Effector memory CD8-positive, alpha-beta T cell (primary cell): ENCODE measurements around the gene ZFHX3.
A peak's percentile ranks its signal among the peaks of the same experiment; 100 is the strongest.

Experiments used
- ATAC-seq: fragments of 150-1000 bp; cut with Tn5 transposase; replicated peaks from 2 replicates; pipeline ENCODE4 v1.10.0; 2021; ENCODE audit warnings: mild to moderate bottlenecking, moderate library complexity
- DNase-seq, 3 experiments: peaks; one replicate each; pipeline ENCODE4 v3.0.0; 2021
- H3K27ac Mint-ChIP-seq, 2 donors: one replicate each; pipeline ENCODE4 v1.8.0; 2022; ENCODE audit warnings: mild to moderate bottlenecking in 2 of 2, mixed read lengths in 2 of 2, moderate library complexity in 2 of 2
- H3K27me3 Mint-ChIP-seq, 2 donors: one replicate each; pipeline ENCODE4 v1.8.0; 2022; ENCODE audit warnings: mixed read lengths in 2 of 2
- H3K36me3 Mint-ChIP-seq: one replicate; pipeline ENCODE4 v1.8.0; 2022; ENCODE audit warnings: mild to moderate bottlenecking, moderate library complexity, mixed read lengths; ENCODE audit not compliant: insufficient read depth
- H3K4me1 Mint-ChIP-seq, 2 donors: one replicate each; pipeline ENCODE4 v1.8.0; 2022; ENCODE audit warnings: low read depth in 2 of 2, mixed read lengths in 2 of 2
- H3K4me3 Mint-ChIP-seq, 2 donors: one replicate each; pipeline ENCODE4 v1.8.0; 2022; ENCODE audit warnings: mild to moderate bottlenecking in 2 of 2, mixed read lengths in 2 of 2, moderate library complexity in 2 of 2
- H3K9me3 Mint-ChIP-seq, 2 donors: one replicate each; pipeline ENCODE4 v1.8.0; 2022; ENCODE audit warnings: mixed read lengths in 2 of 2

The ZFHX3 gene

GRCh38 chr16:73054813-73055482 is 7.0 kb upstream of the ZFHX3 start:
- no peak overlapping the region for H3K27ac Mint-ChIP-seq

GRCh38 chr16:73054498-73054812 is 6.5 kb upstream of the ZFHX3 start:
- Mint-ChIP-seq H3K4me1 (peaks cover 5 to 11% of the 10 kb centered on the region in 2 donors), H3K36me3 (peaks cover 6% of the 10 kb centered on the region), H3K27ac (no peak overlapping the region), H3K9me3 (no peaks in the 10 kb centered on the region), H3K27me3 (peaks cover 9 to 42% of the 10 kb centered on the region in 2 donors), H3K4me3 (no peak overlapping the region)
- DNase-seq = no peak
- ATAC-seq = no peak

More at GRCh38 chr16:73054813-73055482, 7.0 kb upstream of the ZFHX3 start:
- peaks cover 14 to 47% of the 10 kb centered on the region in 2 donors for H3K27me3 Mint-ChIP-seq
- no peak for DNase-seq
- H3K9me3 Mint-ChIP-seq = no peaks in the 10 kb centered on the region
- peaks cover 5 to 14% of the 10 kb centered on the region in 2 donors for H3K4me1 Mint-ChIP-seq
- ATAC-seq = no peak
- H3K36me3 Mint-ChIP-seq = peaks cover 6% of the 10 kb centered on the region
- H3K4me3 Mint-ChIP-seq = no peak overlapping the region

GRCh38 chr16:73054125-73054484 is 6.2 kb upstream of the ZFHX3 start:
- no peak for ATAC-seq
- no peaks in the 10 kb centered on the region for H3K9me3 Mint-ChIP-seq
- peaks cover 5 to 7% of the 10 kb centered on the region in 2 donors for H3K4me1 Mint-ChIP-seq
- no peak overlapping the region for H3K4me3 Mint-ChIP-seq
- no peak overlapping the region for H3K27ac Mint-ChIP-seq
- H3K27me3 Mint-ChIP-seq = peaks cover 9 to 39% of the 10 kb centered on the region in 2 donors
- no peak for DNase-seq
- peaks cover 3% of the 10 kb centered on the region for H3K36me3 Mint-ChIP-seq

GRCh38 chr16:73053364-73054124 is 5.6 kb upstream of the ZFHX3 start:
- no peak for DNase-seq
- Mint-ChIP-seq H3K9me3 (no peaks in the 10 kb centered on the region), H3K27me3 (peaks cover 10 to 41% of the 10 kb centered on the region in 2 donors), H3K27ac (no peak overlapping the region), H3K4me3 (no peak overlapping the region), H3K4me1 (peaks cover 3 to 5% of the 10 kb centered on the region in 2 donors), H3K36me3 (no peaks in the 10 kb centered on the region)
- no peak for ATAC-seq

- peaks cover 13 to 43% of the 10 kb centered on the region in 2 donors for H3K27me3 Mint-ChIP-seq
- no peaks in the 10 kb centered on the region for H3K36me3 Mint-ChIP-seq
- H3K4me1 Mint-ChIP-seq = peaks cover 3 to 5% of the 10 kb centered on the region in 2 donors
- DNase-seq = no peak
- ATAC-seq = no peak
- H3K4me3 Mint-ChIP-seq = no peak overlapping the region
- H3K27ac Mint-ChIP-seq = no peak overlapping the region
- H3K9me3 Mint-ChIP-seq = no peaks in the 10 kb centered on the region
Observed at GRCh38 chr16:73053038-73053363, 5.1 kb upstream of the ZFHX3 start.

- H3K4me3 Mint-ChIP-seq = no peak overlapping the region
- H3K9me3 Mint-ChIP-seq = no peaks in the 10 kb centered on the region
- no peak for ATAC-seq
- DNase-seq = no peak
- H3K4me1 Mint-ChIP-seq = peaks cover 3 to 5% of the 10 kb centered on the region in 2 donors
- H3K27ac Mint-ChIP-seq = no peak overlapping the region
- H3K27me3 Mint-ChIP-seq = peaks cover 14 to 43% of the 10 kb centered on the region in 2 donors
- H3K36me3 Mint-ChIP-seq = no peaks in the 10 kb centered on the region
Observed at GRCh38 chr16:73052576-73052975, 4.6 kb upstream of the ZFHX3 start.

- Mint-ChIP-seq H3K27me3 (peaks cover 20 to 43% of the 10 kb centered on the region in 2 donors), H3K4me1 (no peaks in the 10 kb centered on the region), H3K4me3 (no peak overlapping the region), H3K27ac (no peak overlapping the region), H3K9me3 (no peaks in the 10 kb centered on the region), H3K36me3 (no peaks in the 10 kb centered on the region)
- no peak for ATAC-seq
- no peak for DNase-seq
Observed at GRCh38 chr16:73051961-73052360, 4.0 kb upstream of the ZFHX3 start.

GRCh38 chr16:73051226-73051625 is 3.3 kb upstream of the ZFHX3 start:
- Mint-ChIP-seq H3K4me3 (no peak overlapping the region), H3K9me3 (no peaks in the 10 kb centered on the region), H3K36me3 (no peaks in the 10 kb centered on the region), H3K4me1 (no peaks in the 10 kb centered on the region), H3K27ac (no peak overlapping the region), H3K27me3 (peaks cover 28 to 39% of the 10 kb centered on the region in 2 donors)
- ATAC-seq (no peak), DNase-seq (no peak)

- DNase-seq (no peak), ATAC-seq (no peak)
- H3K27me3 Mint-ChIP-seq = peaks cover 31 to 33% of the 10 kb centered on the region in 2 donors
- no peaks in the 10 kb centered on the region for H3K4me1 Mint-ChIP-seq
- H3K36me3 Mint-ChIP-seq = no peaks in the 10 kb centered on the region
- no peaks in the 10 kb centered on the region for H3K9me3 Mint-ChIP-seq
- H3K27ac Mint-ChIP-seq = no peak overlapping the region
- H3K4me3 Mint-ChIP-seq = no peak overlapping the region
Observed at GRCh38 chr16:73050201-73051099, 2.5 kb upstream of the ZFHX3 start.

- DNase-seq = no peak
- H3K36me3 Mint-ChIP-seq = no peaks in the 10 kb centered on the region
- H3K4me1 Mint-ChIP-seq = no peaks in the 10 kb centered on the region
- no peaks in the 10 kb centered on the region for H3K9me3 Mint-ChIP-seq
- no peak overlapping the region for H3K4me3 Mint-ChIP-seq
- H3K27ac Mint-ChIP-seq = no peak overlapping the region
- no peak for ATAC-seq
- peaks cover 22 to 38% of the 10 kb centered on the region in 2 donors for H3K27me3 Mint-ChIP-seq
Observed at GRCh38 chr16:73049511-73049910, 1.6 kb upstream of the ZFHX3 start.

GRCh38 chr16:73049091-73049490 is 1.2 kb upstream of the ZFHX3 start:
- no peak for DNase-seq
- Mint-ChIP-seq H3K36me3 (no peaks in the 10 kb centered on the region), H3K4me1 (no peaks in the 10 kb centered on the region), H3K27ac (no peak overlapping the region), H3K4me3 (no peak overlapping the region), H3K27me3 (peaks cover 18 to 38% of the 10 kb centered on the region in 2 donors), H3K9me3 (no peaks in the 10 kb centered on the region)
- no peak for ATAC-seq

- no peak for ATAC-seq
- DNase-seq = no peak
- H3K27ac Mint-ChIP-seq = no peak overlapping the region
- no peaks in the 10 kb centered on the region for H3K9me3 Mint-ChIP-seq
- H3K36me3 Mint-ChIP-seq = no peaks in the 10 kb centered on the region
- peaks cover 18 to 38% of the 10 kb centered on the region in 2 donors for H3K27me3 Mint-ChIP-seq
- no peak overlapping the region for H3K4me3 Mint-ChIP-seq
- no peaks in the 10 kb centered on the region for H3K4me1 Mint-ChIP-seq
Observed at GRCh38 chr16:73048292-73049080, 558 bp upstream of the ZFHX3 start.

GRCh38 chr16:73047221-73047535 is 750 bp downstream of the ZFHX3 start:
- no peaks in the 10 kb centered on the region for H3K36me3 Mint-ChIP-seq
- peak overlapping the region in 1 of 2 donors; percentile 13 for H3K4me3 Mint-ChIP-seq
- H3K27ac Mint-ChIP-seq = no peak overlapping the region

More at GRCh38 chr16:73047221-73047535, 750 bp downstream of the ZFHX3 start:
- H3K27me3 Mint-ChIP-seq = peaks cover 23 to 38% of the 10 kb centered on the region in 2 donors
- no peaks in the 10 kb centered on the region for H3K9me3 Mint-ChIP-seq
- ATAC-seq (no peak), DNase-seq (no peak)
- peaks cover 0 to 1% of the 10 kb centered on the region in 2 donors for H3K4me1 Mint-ChIP-seq
